GM13977 (cell line): ENCODE data around the gene TFB1M.

Experiments
- DNase-seq: peaks from one replicate; pipeline ENCODE4 v3.0.0; 2012; ENCODE audit warnings: low spot score
- in situ Hi-C: fragments of 300-500 bp; cut with MboI; formaldehyde crosslinking; loops from one replicate; pipeline ENCODE4 v1.12.0; 2022; ENCODE audit warnings: low sequenced_read_pairs, low pct_unique_long_range_greater_than_20kb, mixed read lengths, inconsistent platforms; ENCODE audit not compliant: unreplicated experiment
- TF ChIP-seq, protein P1 (sequence below): IDR thresholded peaks from 2 replicates; pipeline ENCODE4 v1.5.1; 2012; ENCODE audit warnings: mild to moderate bottlenecking, control low read depth; ENCODE audit not compliant: insufficient read depth; ENCODE audit errors: extremely low read depth, missing control alignments

TFB1M gene

DNA sequence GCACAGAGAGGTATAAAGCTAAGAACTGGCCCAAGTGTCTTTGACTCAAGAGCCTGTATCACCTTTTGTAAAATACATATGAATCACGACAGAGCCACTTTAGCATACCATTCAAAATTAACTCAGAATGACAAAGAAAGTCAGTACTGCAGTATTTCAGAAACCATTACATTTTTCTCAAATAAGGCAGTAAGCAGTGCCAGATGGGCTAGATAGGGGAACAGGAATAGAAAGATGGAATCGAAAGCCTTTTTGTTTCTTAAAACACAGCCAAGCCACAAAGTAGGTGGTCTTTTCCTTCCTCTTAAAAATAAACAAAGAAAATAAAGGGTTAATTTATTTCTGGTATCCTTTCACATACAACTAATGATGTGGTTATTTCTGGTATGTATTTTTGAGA, 40.2 kb downstream of the TFB1M start:
- no peak for DNase-seq
- TF ChIP-seq, protein P1, sequence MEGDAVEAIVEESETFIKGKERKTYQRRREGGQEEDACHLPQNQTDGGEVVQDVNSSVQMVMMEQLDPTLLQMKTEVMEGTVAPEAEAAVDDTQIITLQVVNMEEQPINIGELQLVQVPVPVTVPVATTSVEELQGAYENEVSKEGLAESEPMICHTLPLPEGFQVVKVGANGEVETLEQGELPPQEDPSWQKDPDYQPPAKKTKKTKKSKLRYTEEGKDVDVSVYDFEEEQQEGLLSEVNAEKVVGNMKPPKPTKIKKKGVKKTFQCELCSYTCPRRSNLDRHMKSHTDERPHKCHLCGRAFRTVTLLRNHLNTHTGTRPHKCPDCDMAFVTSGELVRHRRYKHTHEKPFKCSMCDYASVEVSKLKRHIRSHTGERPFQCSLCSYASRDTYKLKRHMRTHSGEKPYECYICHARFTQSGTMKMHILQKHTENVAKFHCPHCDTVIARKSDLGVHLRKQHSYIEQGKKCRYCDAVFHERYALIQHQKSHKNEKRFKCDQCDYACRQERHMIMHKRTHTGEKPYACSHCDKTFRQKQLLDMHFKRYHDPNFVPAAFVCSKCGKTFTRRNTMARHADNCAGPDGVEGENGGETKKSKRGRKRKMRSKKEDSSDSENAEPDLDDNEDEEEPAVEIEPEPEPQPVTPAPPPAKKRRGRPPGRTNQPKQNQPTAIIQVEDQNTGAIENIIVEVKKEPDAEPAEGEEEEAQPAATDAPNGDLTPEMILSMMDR: no peak
- in situ Hi-C loops: loop anchor here (25.0 kb wide), 1 partner anchor 587 kb away; no protein-coding TSS in a partner anchor

DNA sequence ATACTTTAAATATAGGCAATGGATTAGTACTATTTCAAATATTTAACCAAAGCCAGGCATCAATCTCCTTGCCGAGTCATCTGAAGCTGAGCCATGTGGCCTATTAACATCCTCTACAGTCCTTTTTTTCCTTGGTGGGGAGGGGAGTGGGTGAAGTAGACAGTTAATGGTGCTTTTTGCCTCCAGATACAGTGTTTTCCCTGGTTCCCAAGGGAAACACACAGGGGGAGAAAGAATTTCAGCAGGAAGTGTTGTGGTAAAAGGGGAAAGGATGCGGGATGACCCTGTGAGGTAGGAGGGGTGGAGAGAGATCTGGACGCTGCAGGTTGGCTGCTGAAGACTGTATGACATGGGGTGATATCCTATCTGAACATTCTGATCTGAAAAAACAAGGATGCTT, 40.9 kb downstream of the TFB1M start:
- in situ Hi-C loops: loop anchor here (25.0 kb wide), 1 partner anchor 586 kb away; no protein-coding TSS in a partner anchor
- TF ChIP-seq, protein P1: no peak
- no peak for DNase-seq

DNA sequence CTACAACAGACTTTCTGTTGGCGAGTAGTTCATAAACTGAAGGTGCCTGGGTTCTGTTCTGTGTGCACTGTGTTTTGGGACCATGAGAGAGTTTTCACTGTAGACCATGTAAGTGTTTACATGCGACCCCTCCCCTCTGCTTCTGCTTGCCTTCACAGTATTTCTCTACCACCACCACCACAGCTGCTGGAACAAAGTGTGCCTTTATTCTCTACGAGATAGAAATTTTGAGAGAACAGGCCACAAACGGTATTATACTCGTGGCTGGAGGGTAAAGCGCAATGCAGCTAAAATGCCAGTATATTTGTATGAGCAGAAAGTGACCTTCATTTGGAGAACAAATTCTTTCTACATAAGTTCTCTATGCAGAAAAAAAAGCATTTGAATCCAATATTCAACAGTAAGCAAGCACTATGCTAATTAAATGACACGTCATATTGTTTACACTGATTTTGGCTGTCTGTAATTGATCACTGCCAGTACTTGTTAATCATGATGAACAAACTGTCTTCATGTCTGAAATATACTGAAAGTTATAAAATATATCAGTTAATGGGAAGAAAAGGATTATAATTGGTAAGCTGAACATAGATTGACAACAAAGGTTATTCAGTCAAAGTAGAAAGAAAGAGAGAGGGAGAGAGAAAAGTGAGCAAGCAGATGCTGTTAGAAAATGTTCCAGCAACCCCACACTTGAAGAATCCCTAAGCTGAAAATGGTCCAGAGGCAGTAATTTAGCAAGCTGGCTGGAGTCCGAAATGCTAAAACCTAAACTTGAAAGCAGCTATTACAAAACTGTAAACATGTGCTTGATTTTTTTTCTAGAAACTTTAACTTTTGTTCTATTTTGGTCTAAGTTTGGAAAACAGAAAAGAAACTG, 41.7 kb downstream of the TFB1M start:
- in situ Hi-C loops: loop anchor here (25.0 kb wide), 1 partner anchor 585 kb away; no protein-coding TSS in a partner anchor
- DNase-seq: no peak
- TF ChIP-seq, protein P1: no peak

DNA sequence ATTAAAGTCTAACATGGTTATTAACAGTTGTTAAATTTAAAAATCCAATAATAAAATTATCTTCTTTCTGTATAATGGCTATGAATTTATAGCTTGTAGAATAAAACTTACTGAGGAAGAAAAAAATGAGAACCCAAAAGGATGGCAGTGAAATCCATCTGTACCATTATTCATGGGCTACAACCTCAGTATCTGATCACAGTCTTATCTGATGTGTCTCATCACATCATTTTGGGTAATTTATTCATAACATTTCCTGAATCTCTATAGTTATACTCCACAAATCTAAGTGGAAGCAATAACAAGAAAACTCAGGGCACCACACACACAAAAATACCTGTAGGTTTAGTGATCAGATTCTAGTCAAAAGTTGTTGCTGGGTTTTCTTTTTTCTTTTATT, 43.1 kb downstream of the TFB1M start:
- in situ Hi-C loops: loop anchor here (25.0 kb wide), 1 partner anchor 584 kb away; no protein-coding TSS in a partner anchor

DNA sequence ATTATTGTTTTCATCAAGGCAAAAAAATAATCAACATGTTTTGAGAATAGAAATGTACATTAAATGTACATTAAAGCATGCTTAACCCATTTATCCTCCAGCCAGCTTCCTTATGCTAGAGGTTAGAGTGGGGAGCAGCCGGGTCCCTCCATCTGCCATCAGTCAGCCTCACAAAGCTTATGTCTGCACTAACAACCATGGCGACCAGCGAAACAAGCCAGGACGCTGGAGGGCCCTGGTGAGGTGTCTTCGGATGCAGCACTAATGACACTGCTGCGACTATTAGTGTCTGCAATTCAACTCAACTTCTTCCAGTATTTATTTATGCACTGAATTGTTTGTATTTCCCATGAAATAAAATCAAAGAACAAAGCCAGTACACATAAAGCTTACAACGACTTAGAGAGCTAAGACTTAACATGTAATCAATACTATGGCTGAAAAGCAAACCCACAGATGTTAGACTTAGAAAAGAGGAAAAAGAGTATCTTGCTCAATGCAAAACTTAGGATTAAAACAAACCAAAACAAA, 43.7 kb downstream of the TFB1M start:
- in situ Hi-C loops: loop anchor here (25.0 kb wide), 1 partner anchor 583 kb away; no protein-coding TSS in a partner anchor
- TF ChIP-seq, protein P1: no peak
- DNase-seq: no peak

More for the DNA sequence above, 43.1 kb downstream of the TFB1M start:
- TF ChIP-seq, protein P1: no peak
- DNase-seq: no peak

DNA sequence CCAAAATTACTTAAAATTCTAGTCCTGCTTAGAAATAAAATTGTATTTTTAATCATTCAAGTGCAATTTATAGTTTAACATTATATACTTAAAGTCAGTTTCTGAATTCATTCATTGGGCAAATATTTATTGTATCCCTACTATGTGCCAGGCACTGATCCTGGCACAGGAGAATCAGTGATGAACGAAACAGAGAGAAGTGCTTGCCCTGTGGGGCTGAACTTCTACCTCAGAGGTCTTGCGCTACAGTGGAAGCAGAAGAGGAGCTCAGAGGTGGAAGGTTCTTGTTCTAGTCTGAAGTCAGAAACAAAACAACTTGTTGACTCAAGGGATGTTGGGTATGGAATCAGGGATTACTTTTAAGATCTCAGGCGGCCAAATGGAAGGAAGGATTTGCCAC, 44.5 kb downstream of the TFB1M start:
- in situ Hi-C loops: loop anchor here (25.0 kb wide), 1 partner anchor 582 kb away; no protein-coding TSS in a partner anchor
- DNase-seq: no peak
- TF ChIP-seq, protein P1: no peak
